ENCODE results near the gene APLN.

Gene APLN

GRCh38 chrX:129697204-129697829 lies 42.6 kb upstream of the APLN start:
- Histone ChIP-seq H3K23ac (ENCODE audit: low read length) (no peak overlapping the region), H3K27me3 (ENCODE audit: insufficient read depth, low read length, poor library complexity) (no peaks in the 10 kb centered on the region), H3K4me2 (ENCODE audit: low read length) (no peak overlapping the region), H3K4me1 (ENCODE audit: control insufficient read depth, low read depth, low read length) (no peaks in the 10 kb centered on the region), H3K9ac (ENCODE audit: low read length) (no peak overlapping the region), H2BK5ac (ENCODE audit: low read length) (no peak overlapping the region), H3K18ac (ENCODE audit: low read length) (no peak overlapping the region), H3K79me2 (ENCODE audit: control insufficient read depth, insufficient read depth, low read length) (no peaks in the 10 kb centered on the region), H3K4me3 (ENCODE audit: low read length) (no peak overlapping the region), H4K5ac (ENCODE audit: low read length) (no peak overlapping the region), H2BK15ac (replicated peaks; ENCODE audit: low read depth) (no peak overlapping the region), H3K27ac (ENCODE audit: low read depth, low read length) (no peak overlapping the region), H3K4ac (ENCODE audit: low read depth, low read length) (no peak overlapping the region), H3K56ac (ENCODE audit: low read length) (no peak overlapping the region), H4K8ac (ENCODE audit: low read depth, low read length) (no peak overlapping the region), H3K36me3 (ENCODE audit: control insufficient read depth, insufficient read depth, low read length) (no peaks in the 10 kb centered on the region), H2AK5ac (ENCODE audit: low read length) (no peak overlapping the region), H3K79me1 (ENCODE audit: low read length) (no peaks in the 10 kb centered on the region), H2BK120ac (ENCODE audit: low read depth, low read length) (no peak overlapping the region)
- WGBS (ENCODE audit: extremely low coverage, insufficient coverage, low lambda C conversion rate) = no CpG with 5 or more reads among the region's 9 CpGs
- DNase-seq = no peak

- H3K27me3 ChIP-seq (ENCODE audit: insufficient read depth, low read length, poor library complexity) = no peaks in the 10 kb centered on the region
- no peak overlapping the region for H4K5ac ChIP-seq (ENCODE audit: low read length)
- no peak overlapping the region for H3K4me3 ChIP-seq (ENCODE audit: low read length)
- DNase-seq = no peak
- no peak overlapping the region for H3K18ac ChIP-seq (ENCODE audit: low read length)
- no peaks in the 10 kb centered on the region for H3K36me3 ChIP-seq (ENCODE audit: control insufficient read depth, insufficient read depth, low read length)
- no peak overlapping the region for H3K56ac ChIP-seq (ENCODE audit: low read length)
- WGBS (ENCODE audit: extremely low coverage, insufficient coverage, low lambda C conversion rate) = no CpG with 5 or more reads among the region's 8 CpGs
- no peak overlapping the region for H2BK15ac ChIP-seq (replicated peaks; ENCODE audit: low read depth)
- no peak overlapping the region for H3K23ac ChIP-seq (ENCODE audit: low read length)
- H4K8ac ChIP-seq (ENCODE audit: low read depth, low read length) = no peak overlapping the region
- no peak overlapping the region for H3K9ac ChIP-seq (ENCODE audit: low read length)
- no peak overlapping the region for H2AK5ac ChIP-seq (ENCODE audit: low read length)
- no peak overlapping the region for H2BK5ac ChIP-seq (ENCODE audit: low read length)
- H3K27ac ChIP-seq (ENCODE audit: low read depth, low read length) = no peak overlapping the region
- H3K79me1 ChIP-seq (ENCODE audit: low read length) = no peaks in the 10 kb centered on the region
- H3K4me2 ChIP-seq (ENCODE audit: low read length) = no peak overlapping the region
- H3K79me2 ChIP-seq (ENCODE audit: control insufficient read depth, insufficient read depth, low read length) = no peaks in the 10 kb centered on the region
- H3K4me1 ChIP-seq (ENCODE audit: control insufficient read depth, low read depth, low read length) = no peaks in the 10 kb centered on the region
- H2BK120ac ChIP-seq (ENCODE audit: low read depth, low read length) = no peak overlapping the region
- no peak overlapping the region for H3K4ac ChIP-seq (ENCODE audit: low read depth, low read length)
Observed at GRCh38 chrX:129696463-129697155, 41.9 kb upstream of the APLN start.

GRCh38 chrX:129695937-129696336 lies 41.2 kb upstream of the APLN start:
- Histone ChIP-seq H4K5ac (ENCODE audit: low read length) (no peak overlapping the region), H3K4me1 (ENCODE audit: control insufficient read depth, low read depth, low read length) (no peaks in the 10 kb centered on the region), H3K79me1 (ENCODE audit: low read length) (no peaks in the 10 kb centered on the region), H3K27me3 (ENCODE audit: insufficient read depth, low read length, poor library complexity) (no peaks in the 10 kb centered on the region), H2AK5ac (ENCODE audit: low read length) (no peak overlapping the region), H4K8ac (ENCODE audit: low read depth, low read length) (no peak overlapping the region), H3K79me2 (ENCODE audit: control insufficient read depth, insufficient read depth, low read length) (no peaks in the 10 kb centered on the region), H2BK15ac (replicated peaks; ENCODE audit: low read depth) (no peak overlapping the region), H3K56ac (ENCODE audit: low read length) (no peak overlapping the region), H3K4me2 (ENCODE audit: low read length) (no peak overlapping the region), H2BK5ac (ENCODE audit: low read length) (no peak overlapping the region), H3K36me3 (ENCODE audit: control insufficient read depth, insufficient read depth, low read length) (no peaks in the 10 kb centered on the region), H3K18ac (ENCODE audit: low read length) (no peak overlapping the region), H2BK120ac (ENCODE audit: low read depth, low read length) (no peak overlapping the region), H3K27ac (ENCODE audit: low read depth, low read length) (no peak overlapping the region), H3K23ac (ENCODE audit: low read length) (no peak overlapping the region), H3K4me3 (ENCODE audit: low read length) (no peak overlapping the region), H3K4ac (ENCODE audit: low read depth, low read length) (no peak overlapping the region), H3K9ac (ENCODE audit: low read length) (no peak overlapping the region)
- DNase-seq = no peak
- no CpG with 5 or more reads among the region's 8 CpGs for WGBS (ENCODE audit: extremely low coverage, insufficient coverage, low lambda C conversion rate)

- Histone ChIP-seq H3K23ac (ENCODE audit: low read length) (no peak overlapping the region), H3K36me3 (ENCODE audit: control insufficient read depth, insufficient read depth, low read length) (no peaks in the 10 kb centered on the region)
Observed at GRCh38 chrX:129695535-129695934, 40.8 kb upstream of the APLN start.

GRCh38 chrX:129694805-129695204 lies 40.0 kb upstream of the APLN start:
- Histone ChIP-seq H2BK15ac (replicated peaks; ENCODE audit: low read depth) (no peak overlapping the region), H3K56ac (ENCODE audit: low read length) (no peak overlapping the region), H3K4me2 (ENCODE audit: low read length) (no peak overlapping the region), H3K23ac (ENCODE audit: low read length) (no peak overlapping the region), H3K79me2 (ENCODE audit: control insufficient read depth, insufficient read depth, low read length) (no peaks in the 10 kb centered on the region), H3K4me3 (ENCODE audit: low read length) (no peak overlapping the region), H3K18ac (ENCODE audit: low read length) (no peak overlapping the region), H3K4me1 (ENCODE audit: control insufficient read depth, low read depth, low read length) (no peaks in the 10 kb centered on the region), H3K27ac (ENCODE audit: low read depth, low read length) (no peak overlapping the region), H2BK120ac (ENCODE audit: low read depth, low read length) (no peak overlapping the region), H3K4ac (ENCODE audit: low read depth, low read length) (no peak overlapping the region), H3K27me3 (ENCODE audit: insufficient read depth, low read length, poor library complexity) (no peaks in the 10 kb centered on the region), H3K36me3 (ENCODE audit: control insufficient read depth, insufficient read depth, low read length) (no peaks in the 10 kb centered on the region), H3K79me1 (ENCODE audit: low read length) (no peaks in the 10 kb centered on the region), H3K9ac (ENCODE audit: low read length) (no peak overlapping the region), H4K8ac (ENCODE audit: low read depth, low read length) (no peak overlapping the region), H2AK5ac (ENCODE audit: low read length) (no peak overlapping the region), H4K5ac (ENCODE audit: low read length) (no peak overlapping the region), H2BK5ac (ENCODE audit: low read length) (no peak overlapping the region)
- no peak for DNase-seq
- no CpG with 5 or more reads among the region's 5 CpGs for WGBS (ENCODE audit: extremely low coverage, insufficient coverage, low lambda C conversion rate)

More at GRCh38 chrX:129695535-129695934, 40.8 kb upstream of the APLN start:
- Histone ChIP-seq H3K79me2 (ENCODE audit: control insufficient read depth, insufficient read depth, low read length) (no peaks in the 10 kb centered on the region), H3K27ac (ENCODE audit: low read depth, low read length) (no peak overlapping the region), H4K8ac (ENCODE audit: low read depth, low read length) (no peak overlapping the region), H2BK15ac (replicated peaks; ENCODE audit: low read depth) (no peak overlapping the region), H3K27me3 (ENCODE audit: insufficient read depth, low read length, poor library complexity) (no peaks in the 10 kb centered on the region), H3K4ac (ENCODE audit: low read depth, low read length) (no peak overlapping the region), H3K18ac (ENCODE audit: low read length) (no peak overlapping the region), H3K4me3 (ENCODE audit: low read length) (no peak overlapping the region), H3K9ac (ENCODE audit: low read length) (no peak overlapping the region), H3K4me2 (ENCODE audit: low read length) (no peak overlapping the region), H3K79me1 (ENCODE audit: low read length) (no peaks in the 10 kb centered on the region), H3K56ac (ENCODE audit: low read length) (no peak overlapping the region), H2BK120ac (ENCODE audit: low read depth, low read length) (no peak overlapping the region), H2BK5ac (ENCODE audit: low read length) (no peak overlapping the region), H3K4me1 (ENCODE audit: control insufficient read depth, low read depth, low read length) (no peaks in the 10 kb centered on the region), H2AK5ac (ENCODE audit: low read length) (no peak overlapping the region), H4K5ac (ENCODE audit: low read length) (no peak overlapping the region)
- DNase-seq = no peak
- no CpG with 5 or more reads among the region's 6 CpGs for WGBS (ENCODE audit: extremely low coverage, insufficient coverage, low lambda C conversion rate)

- H3K4ac ChIP-seq (ENCODE audit: low read depth, low read length) = no peak overlapping the region
- WGBS (ENCODE audit: extremely low coverage, insufficient coverage, low lambda C conversion rate) = no CpG with 5 or more reads among the region's 3 CpGs
- no peak overlapping the region for H3K27ac ChIP-seq (ENCODE audit: low read depth, low read length)
- no peak overlapping the region for H3K4me3 ChIP-seq (ENCODE audit: low read length)
- H2BK120ac ChIP-seq (ENCODE audit: low read depth, low read length) = no peak overlapping the region
- H3K79me2 ChIP-seq (ENCODE audit: control insufficient read depth, insufficient read depth, low read length) = no peaks in the 10 kb centered on the region
- no peaks in the 10 kb centered on the region for H3K79me1 ChIP-seq (ENCODE audit: low read length)
- no peak for DNase-seq
- no peak overlapping the region for H2AK5ac ChIP-seq (ENCODE audit: low read length)
- no peak overlapping the region for H3K4me2 ChIP-seq (ENCODE audit: low read length)
- H3K27me3 ChIP-seq (ENCODE audit: insufficient read depth, low read length, poor library complexity) = no peaks in the 10 kb centered on the region
- no peaks in the 10 kb centered on the region for H3K36me3 ChIP-seq (ENCODE audit: control insufficient read depth, insufficient read depth, low read length)
- H2BK15ac ChIP-seq (replicated peaks; ENCODE audit: low read depth) = no peak overlapping the region
- no peak overlapping the region for H3K18ac ChIP-seq (ENCODE audit: low read length)
- no peak overlapping the region for H4K5ac ChIP-seq (ENCODE audit: low read length)
- no peak overlapping the region for H2BK5ac ChIP-seq (ENCODE audit: low read length)
- no peak overlapping the region for H3K9ac ChIP-seq (ENCODE audit: low read length)
- no peak overlapping the region for H4K8ac ChIP-seq (ENCODE audit: low read depth, low read length)
- H3K23ac ChIP-seq (ENCODE audit: low read length) = no peak overlapping the region
- H3K56ac ChIP-seq (ENCODE audit: low read length) = no peak overlapping the region
- no peaks in the 10 kb centered on the region for H3K4me1 ChIP-seq (ENCODE audit: control insufficient read depth, low read depth, low read length)
Observed at GRCh38 chrX:129693354-129693753, 38.6 kb upstream of the APLN start.

Measured in mesendoderm (in vitro differentiated cells).